ENCODE results near the gene LPP. TPM values are rescaled to one million over a fixed set of nuclear protein-coding genes. Genes with fewer than 3 reads are reported as not detected.

Gene LPP
- total and polyA plus RNA-seq, 4 donors, result 11.1 to 219 (median 66.5) TPM

GRCh38 chr3:188822411-188822810, 668.5 kb downstream of the LPP start:
- ATAC-seq (ENCODE audit: insufficient read depth, low FRiP score), result no peak
- TF ChIP-seq CTCF (IDR thresholded peaks at IDR 0.05; ENCODE audit: control extremely low read depth, extremely low read depth), result no peak
- Histone ChIP-seq H3K9me3 (ENCODE audit: control insufficient read depth in 4 of 4, insufficient read depth in 3 of 4, low read length in 3 of 4) (no peaks in the 10 kb centered on the region), H3K4me3 (no peak overlapping the region), H3K9ac (ENCODE audit: insufficient read depth in 1 of 2, low read length in 2 of 2) (no peak overlapping the region), H3K4me1 (ENCODE audit: control insufficient read depth in 5 of 5, insufficient read depth in 5 of 5, low read length in 5 of 5) (peaks cover 1 to 25% (median 8%) of the 10 kb centered on the region in 5 donors), H3K27ac (ENCODE audit: low read depth in 1 of 2, low read length in 1 of 2) (no peak overlapping the region), H3K36me3 (ENCODE audit: control insufficient read depth in 4 of 4, insufficient read depth in 4 of 4, low read length in 4 of 4) (no peaks in the 10 kb centered on the region), H3K27me3 (ENCODE audit: control insufficient read depth in 3 of 3, insufficient read depth in 3 of 3, low read length in 2 of 3) (no peaks in the 10 kb centered on the region)
- DNase-seq, result no peak
- WGBS, 2 donors, result 57 to 72% methylated on average over 2 of the region's 2 CpGs

- ATAC-seq (ENCODE audit: insufficient read depth, low FRiP score) (no peak), DNase-seq (no peak)
- H3K27me3 ChIP-seq (ENCODE audit: control insufficient read depth in 3 of 3, insufficient read depth in 3 of 3, low read length in 2 of 3), result no peaks in the 10 kb centered on the region
- H3K9ac ChIP-seq (ENCODE audit: insufficient read depth in 1 of 2, low read length in 2 of 2), result no peak overlapping the region
- H3K4me3 ChIP-seq, result no peak overlapping the region
- no peak overlapping the region for H3K27ac ChIP-seq (ENCODE audit: low read depth in 1 of 2, low read length in 1 of 2)
- H3K4me1 ChIP-seq (ENCODE audit: control insufficient read depth in 5 of 5, insufficient read depth in 5 of 5, low read length in 5 of 5), result peaks cover 3 to 15% (median 5%) of the 10 kb centered on the region in 5 donors
- 94 to 95% methylated on average over 8 of the region's 8 CpGs for WGBS, 2 donors
- no peaks in the 10 kb centered on the region for H3K9me3 ChIP-seq (ENCODE audit: control insufficient read depth in 4 of 4, insufficient read depth in 3 of 4, low read length in 3 of 4)
- no peaks in the 10 kb centered on the region for H3K36me3 ChIP-seq (ENCODE audit: control insufficient read depth in 4 of 4, insufficient read depth in 4 of 4, low read length in 4 of 4)
- no peak for TF ChIP-seq CTCF (IDR thresholded peaks at IDR 0.05; ENCODE audit: control extremely low read depth, extremely low read depth)
Measured at GRCh38 chr3:188824566-188824965, 670.6 kb downstream of the LPP start.

- Histone ChIP-seq H3K4me3 (no peak overlapping the region), H3K27me3 (ENCODE audit: control insufficient read depth in 3 of 3, insufficient read depth in 3 of 3, low read length in 2 of 3) (no peaks in the 10 kb centered on the region), H3K36me3 (ENCODE audit: control insufficient read depth in 4 of 4, insufficient read depth in 4 of 4, low read length in 4 of 4) (no peaks in the 10 kb centered on the region), H3K9me3 (ENCODE audit: control insufficient read depth in 4 of 4, insufficient read depth in 3 of 4, low read length in 3 of 4) (no peaks in the 10 kb centered on the region), H3K27ac (ENCODE audit: low read depth in 1 of 2, low read length in 1 of 2) (no peak overlapping the region), H3K9ac (ENCODE audit: insufficient read depth in 1 of 2, low read length in 2 of 2) (no peak overlapping the region), H3K4me1 (ENCODE audit: control insufficient read depth in 5 of 5, insufficient read depth in 5 of 5, low read length in 5 of 5) (peaks cover 0 to 15% (median 3%) of the 10 kb centered on the region in 5 donors)
- no peak for DNase-seq
- no peak for ATAC-seq (ENCODE audit: insufficient read depth, low FRiP score)
- no peak for TF ChIP-seq CTCF (IDR thresholded peaks at IDR 0.05; ENCODE audit: control extremely low read depth, extremely low read depth)
- 94 to 99% methylated on average over 6 of the region's 6 CpGs for WGBS, 2 donors
Measured at GRCh38 chr3:188825901-188826300, 671.9 kb downstream of the LPP start.

GRCh38 chr3:188826574-188826973, 672.6 kb downstream of the LPP start:
- H3K36me3 ChIP-seq (ENCODE audit: control insufficient read depth in 4 of 4, insufficient read depth in 4 of 4, low read length in 4 of 4), result no peaks in the 10 kb centered on the region
- H3K4me1 ChIP-seq (ENCODE audit: control insufficient read depth in 5 of 5, insufficient read depth in 5 of 5, low read length in 5 of 5), result peaks cover 0 to 15% (median 3%) of the 10 kb centered on the region in 5 donors
- no peaks in the 10 kb centered on the region for H3K27me3 ChIP-seq (ENCODE audit: control insufficient read depth in 3 of 3, insufficient read depth in 3 of 3, low read length in 2 of 3)
- WGBS, 2 donors, result 97 to 100% methylated on average over 1 of the region's 1 CpG
- ATAC-seq (ENCODE audit: insufficient read depth, low FRiP score) (no peak), DNase-seq (no peak)
- H3K4me3 ChIP-seq, result no peak overlapping the region
- no peak overlapping the region for H3K9ac ChIP-seq (ENCODE audit: insufficient read depth in 1 of 2, low read length in 2 of 2)
- no peak for TF ChIP-seq CTCF (IDR thresholded peaks at IDR 0.05; ENCODE audit: control extremely low read depth, extremely low read depth)
- H3K27ac ChIP-seq (ENCODE audit: low read depth in 1 of 2, low read length in 1 of 2), result no peak overlapping the region
- no peaks in the 10 kb centered on the region for H3K9me3 ChIP-seq (ENCODE audit: control insufficient read depth in 4 of 4, insufficient read depth in 3 of 4, low read length in 3 of 4)
